Suprapubic skin (tissue), 4 donors: ENCODE data around the gene PLOD3.

ENCODE experiments used
- CTCF ChIP-seq, 2 donors: fragments of 200-600 bp in 1 of 2; fragments of 450-650 bp in 1 of 2; sonication (generic) in 1 of 2; IDR thresholded peaks; one replicate each; pipeline ENCODE4 v1.5.1; 2016 to 2019; ENCODE audit warnings: antibody characterized with exemption in 2 of 2, mild to moderate bottlenecking in 1 of 2, moderate library complexity in 1 of 2
- EP300 ChIP-seq: sonication (generic); formaldehyde crosslinking; IDR thresholded peaks from one replicate; pipeline ENCODE4 v1.6.1; 2017; ENCODE audit warnings: antibody characterized with exemption
- POLR2AphosphoS5 ChIP-seq, 3 donors: sonication (generic); formaldehyde crosslinking; IDR thresholded peaks; one replicate each; pipeline ENCODE4 v1.6.1; 2017; ENCODE audit warnings: antibody characterized with exemption in 3 of 3

DNA sequence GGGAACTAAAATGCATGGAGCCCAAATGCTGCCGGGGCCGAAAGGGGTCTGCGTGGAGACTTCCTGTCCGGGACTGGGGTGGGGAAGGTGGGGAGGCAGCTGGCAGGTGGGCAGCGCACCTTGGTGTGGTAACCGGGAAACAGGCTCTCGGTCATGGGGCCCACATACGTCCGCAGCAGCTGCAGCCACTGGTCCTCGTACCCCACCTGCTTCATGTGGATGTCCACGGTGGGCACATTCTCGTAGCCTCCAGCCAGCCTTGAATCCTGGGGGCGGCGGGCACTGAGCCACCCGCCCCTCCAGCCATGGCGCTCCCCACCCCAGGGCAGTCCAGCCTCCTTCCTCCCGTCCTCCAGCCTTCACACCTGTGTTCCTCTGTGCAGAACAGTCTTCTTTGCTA lies 9.9 kb downstream of the PLOD3 start:
- TF ChIP-seq CTCF (IDR thresholded peaks at IDR 0.05) (no peak), POLR2AphosphoS5 (IDR thresholded peaks at IDR 0.05) (no peak), EP300 (no peak)
